Muscle layer of duodenum (tissue), 2 donors: ENCODE measurements around the gene ATXN7L1.

Experiments used
- H3K27ac ChIP-seq: one replicate; pipeline ENCODE4 v1.7.0; 2013; ENCODE audit warnings: mild to moderate bottlenecking, low read length
- H3K27me3 ChIP-seq: one replicate; pipeline ENCODE4 v1.7.0; 2013; ENCODE audit warnings: low read depth, mild to moderate bottlenecking, control low read depth, low read length
- H3K36me3 ChIP-seq, 2 donors: one replicate each; pipeline ENCODE4 v1.7.0; 2013; ENCODE audit warnings: low read length in 2 of 2, control low read depth in 1 of 2, mild to moderate bottlenecking in 1 of 2; ENCODE audit not compliant: insufficient read depth in 2 of 2, control insufficient read depth in 1 of 2
- H3K4me1 ChIP-seq, 2 donors: one replicate each; pipeline ENCODE4 v1.7.0; 2013; ENCODE audit warnings: low read length in 2 of 2, mild to moderate bottlenecking in 2 of 2, control low read depth in 1 of 2, moderate library complexity in 1 of 2; ENCODE audit not compliant: insufficient read depth in 2 of 2, control insufficient read depth in 1 of 2
- H3K4me3 ChIP-seq, 2 donors: one replicate each; pipeline ENCODE4 v1.7.0; 2013; ENCODE audit warnings: low read length in 2 of 2, low read depth in 1 of 2, mild to moderate bottlenecking in 1 of 2
- H3K9me3 ChIP-seq, 2 donors: one replicate each; pipeline ENCODE4 v1.7.0; 2013; ENCODE audit warnings: low read length in 2 of 2, control low read depth in 1 of 2, mild to moderate bottlenecking in 1 of 2; ENCODE audit not compliant: control insufficient read depth in 1 of 2
- donor health status: healthy.

Gene ATXN7L1

GRCh38 chr7:105808703-105809590 is 67.5 kb downstream of the ATXN7L1 start:
- Histone ChIP-seq H3K27ac (no peak overlapping the region), H3K36me3 (no peaks in the 10 kb centered on the region), H3K9me3 (no peaks in the 10 kb centered on the region), H3K27me3 (no peaks in the 10 kb centered on the region), H3K4me3 (no peak overlapping the region), H3K4me1 (peaks cover 9 to 18% of the 10 kb centered on the region in 2 donors)

GRCh38 chr7:105808209-105808608 is 68.2 kb downstream of the ATXN7L1 start:
- Histone ChIP-seq H3K4me1 (peaks cover 9 to 18% of the 10 kb centered on the region in 2 donors), H3K4me3 (no peak overlapping the region), H3K27me3 (no peaks in the 10 kb centered on the region), H3K36me3 (no peaks in the 10 kb centered on the region), H3K9me3 (no peaks in the 10 kb centered on the region), H3K27ac (no peak overlapping the region)

GRCh38 chr7:105807448-105807762 is 69.0 kb downstream of the ATXN7L1 start:
- Histone ChIP-seq H3K27me3 (no peaks in the 10 kb centered on the region), H3K36me3 (no peaks in the 10 kb centered on the region), H3K4me3 (no peak overlapping the region), H3K4me1 (peaks cover 9 to 18% of the 10 kb centered on the region in 2 donors), H3K9me3 (no peaks in the 10 kb centered on the region), H3K27ac (no peak overlapping the region)

GRCh38 chr7:105806592-105807447 is 69.6 kb downstream of the ATXN7L1 start:
- H3K4me1 ChIP-seq: peaks cover 9 to 16% of the 10 kb centered on the region in 2 donors

DNA sequence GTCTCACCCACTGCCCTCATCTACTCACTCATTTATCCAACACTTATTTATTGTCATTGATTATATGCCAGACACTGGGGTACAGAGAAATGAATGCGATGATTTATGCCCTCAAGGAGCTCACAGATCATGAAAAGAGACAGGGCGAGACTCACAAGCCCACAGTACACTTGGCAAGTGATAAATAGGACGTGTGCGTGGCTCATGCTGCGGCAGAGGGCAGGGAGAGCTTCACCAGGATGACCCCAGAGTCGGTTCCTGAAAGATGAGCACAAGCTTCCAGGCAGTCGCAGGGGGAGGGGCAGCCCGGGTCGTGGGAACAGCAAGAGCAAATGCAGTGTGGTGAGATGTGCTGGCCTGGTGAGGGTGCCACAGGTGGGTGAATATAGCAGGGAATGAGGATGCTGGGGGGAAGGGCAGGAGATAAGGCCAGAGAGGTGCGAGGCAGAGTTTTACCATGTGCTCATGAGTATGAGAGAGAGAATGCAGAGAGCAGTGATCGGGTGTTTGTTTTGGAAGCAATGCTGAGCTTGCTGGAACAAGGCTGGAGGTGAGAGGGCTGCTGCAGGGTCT is 70.9 kb downstream of the ATXN7L1 start:
- Histone ChIP-seq H3K4me1 (peaks cover 9 to 13% of the 10 kb centered on the region in 2 donors), H3K27ac (no peak overlapping the region), H3K27me3 (no peaks in the 10 kb centered on the region), H3K4me3 (no peak overlapping the region), H3K9me3 (no peaks in the 10 kb centered on the region), H3K36me3 (no peaks in the 10 kb centered on the region)

More at GRCh38 chr7:105806592-105807447, 69.6 kb downstream of the ATXN7L1 start:
- no peaks in the 10 kb centered on the region for H3K36me3 ChIP-seq
- H3K4me3 ChIP-seq: no peak overlapping the region
- no peaks in the 10 kb centered on the region for H3K27me3 ChIP-seq
- H3K27ac ChIP-seq: no peak overlapping the region
- H3K9me3 ChIP-seq: no peaks in the 10 kb centered on the region

- Histone ChIP-seq H3K27me3 (no peaks in the 10 kb centered on the region), H3K27ac (no peak overlapping the region), H3K36me3 (no peaks in the 10 kb centered on the region), H3K4me3 (no peak overlapping the region), H3K4me1 (peaks cover 13 to 25% of the 10 kb centered on the region in 2 donors), H3K9me3 (no peaks in the 10 kb centered on the region)
Observed at GRCh38 chr7:105803429-105803736, 73.0 kb downstream of the ATXN7L1 start.

- Histone ChIP-seq H3K27me3 (no peaks in the 10 kb centered on the region), H3K36me3 (no peaks in the 10 kb centered on the region), H3K4me3 (no peak overlapping the region), H3K4me1 (peaks cover 13 to 25% of the 10 kb centered on the region in 2 donors), H3K9me3 (no peaks in the 10 kb centered on the region), H3K27ac (no peak overlapping the region)
Observed at GRCh38 chr7:105802604-105803428, 73.6 kb downstream of the ATXN7L1 start.

DNA sequence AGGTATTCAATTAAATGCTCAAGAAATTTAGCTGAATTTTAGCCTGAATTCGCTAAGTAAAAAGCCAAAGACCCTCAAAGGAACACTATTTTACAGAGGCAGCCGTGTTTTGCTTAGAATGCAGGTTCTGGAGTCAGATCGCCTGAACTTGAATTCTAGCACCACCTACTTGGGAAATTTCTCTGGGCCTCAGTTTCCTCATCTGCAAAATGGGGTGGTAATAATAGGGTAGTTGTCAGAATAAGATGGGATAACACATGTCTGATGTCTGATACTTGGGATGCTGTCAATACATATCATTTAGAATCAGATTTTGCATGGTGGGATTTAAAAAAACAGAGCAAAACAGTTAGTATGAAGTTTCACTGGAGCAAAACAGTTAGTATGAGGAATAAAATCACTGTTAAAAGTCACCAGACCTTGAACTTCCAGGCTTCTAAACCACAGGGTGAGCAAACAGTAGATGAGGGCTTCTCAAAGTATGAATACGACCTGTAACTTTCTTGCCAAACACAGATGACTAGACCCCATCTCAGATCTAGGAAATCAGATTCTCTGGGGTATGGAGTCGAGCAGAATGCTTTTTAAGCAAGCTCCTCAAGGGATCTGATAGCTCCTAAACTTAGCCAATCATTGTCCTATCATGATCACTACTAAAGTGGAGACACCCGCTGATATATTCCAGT is 75.4 kb downstream of the ATXN7L1 start:
- H3K4me1 ChIP-seq: peaks cover 4 to 30% of the 10 kb centered on the region in 2 donors
- no peak overlapping the region for H3K4me3 ChIP-seq
- no peak overlapping the region for H3K27ac ChIP-seq
- no peaks in the 10 kb centered on the region for H3K27me3 ChIP-seq
- no peaks in the 10 kb centered on the region for H3K36me3 ChIP-seq
- H3K9me3 ChIP-seq: no peaks in the 10 kb centered on the region

GRCh38 chr7:105800442-105800841 is 76.0 kb downstream of the ATXN7L1 start:
- H3K27ac ChIP-seq: no peak overlapping the region
- H3K4me1 ChIP-seq: peaks cover 4 to 29% of the 10 kb centered on the region in 2 donors

DNA sequence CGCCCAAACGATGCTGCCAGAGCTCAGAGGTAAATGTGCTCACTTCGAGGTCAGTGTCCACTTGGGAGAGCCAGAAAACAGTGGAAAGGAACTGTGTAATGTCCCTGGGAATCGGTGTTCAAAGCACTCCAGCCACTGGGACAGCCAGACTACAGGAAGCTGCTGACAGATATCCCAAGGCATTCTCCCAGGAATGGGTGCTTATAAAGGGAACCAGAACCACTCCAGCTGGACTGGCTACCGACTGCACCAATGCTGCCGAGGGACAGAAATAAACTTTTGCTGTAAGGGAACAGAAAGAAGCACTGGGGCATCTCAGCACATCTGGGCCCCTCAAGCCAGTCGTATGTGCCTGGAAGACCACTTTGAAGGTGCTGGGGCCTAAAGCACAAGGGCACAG is 76.7 kb downstream of the ATXN7L1 start:
- no peak overlapping the region for H3K4me3 ChIP-seq
- H3K27ac ChIP-seq: no peak overlapping the region
- no peaks in the 10 kb centered on the region for H3K27me3 ChIP-seq
- no peaks in the 10 kb centered on the region for H3K9me3 ChIP-seq
- H3K36me3 ChIP-seq: no peaks in the 10 kb centered on the region
- H3K4me1 ChIP-seq: peaks cover 8 to 32% of the 10 kb centered on the region in 2 donors

More at GRCh38 chr7:105800442-105800841, 76.0 kb downstream of the ATXN7L1 start:
- Histone ChIP-seq H3K27me3 (no peaks in the 10 kb centered on the region), H3K36me3 (no peaks in the 10 kb centered on the region), H3K4me3 (no peak overlapping the region), H3K9me3 (no peaks in the 10 kb centered on the region)
